Measurements from ENCODE around the gene WDTC1. TPM values are rescaled to one million over a fixed set of nuclear protein-coding genes. Genes with fewer than 3 reads are reported as not detected.
"Not testable (repeated sequence)": the region's sequence is repeated elsewhere in the genome, so short reads cannot be mapped to it uniquely, and the experiment has no call there.

Gene WDTC1, protein sequence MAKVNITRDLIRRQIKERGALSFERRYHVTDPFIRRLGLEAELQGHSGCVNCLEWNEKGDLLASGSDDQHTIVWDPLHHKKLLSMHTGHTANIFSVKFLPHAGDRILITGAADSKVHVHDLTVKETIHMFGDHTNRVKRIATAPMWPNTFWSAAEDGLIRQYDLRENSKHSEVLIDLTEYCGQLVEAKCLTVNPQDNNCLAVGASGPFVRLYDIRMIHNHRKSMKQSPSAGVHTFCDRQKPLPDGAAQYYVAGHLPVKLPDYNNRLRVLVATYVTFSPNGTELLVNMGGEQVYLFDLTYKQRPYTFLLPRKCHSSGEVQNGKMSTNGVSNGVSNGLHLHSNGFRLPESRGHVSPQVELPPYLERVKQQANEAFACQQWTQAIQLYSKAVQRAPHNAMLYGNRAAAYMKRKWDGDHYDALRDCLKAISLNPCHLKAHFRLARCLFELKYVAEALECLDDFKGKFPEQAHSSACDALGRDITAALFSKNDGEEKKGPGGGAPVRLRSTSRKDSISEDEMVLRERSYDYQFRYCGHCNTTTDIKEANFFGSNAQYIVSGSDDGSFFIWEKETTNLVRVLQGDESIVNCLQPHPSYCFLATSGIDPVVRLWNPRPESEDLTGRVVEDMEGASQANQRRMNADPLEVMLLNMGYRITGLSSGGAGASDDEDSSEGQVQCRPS
- 10 to 100 TPM; 20.4 to 29.7 TPM for total RNA-seq

GRCh38 chr1:27234049-27234882 is at the start of gene WDTC1:
TSS of gene WDTC1 (plus strand) at chr1:27234632. CDS start at chr1:27261055, 26,423 bp downstream.
- H3K4me1 Mint-ChIP-seq = peaks cover 10% of the 10 kb centered on the region
- H3K27me3 Mint-ChIP-seq = no peaks in the 10 kb centered on the region
- ATAC-seq (replicated peaks) = peak; percentile 93
- H3K4me3 Mint-ChIP-seq = peak within 1 kb of the TSS; percentile 95
- no peaks in the 10 kb centered on the region for H3K36me3 Mint-ChIP-seq (ENCODE audit: low read depth)
- H3K9me3 Mint-ChIP-seq = no peaks in the 10 kb centered on the region
- peak within 1 kb of the TSS; percentile 95 for H3K27ac Mint-ChIP-seq

GRCh38 chr1:27184665-27185064 is 49.8 kb upstream of the WDTC1 start:
- not testable (repeated sequence) for H3K27ac Mint-ChIP-seq; H3K27me3 Mint-ChIP-seq; H3K4me1 Mint-ChIP-seq; ATAC-seq (replicated peaks); H3K36me3 Mint-ChIP-seq (ENCODE audit: low read depth); H3K9me3 Mint-ChIP-seq; H3K4me3 Mint-ChIP-seq

- Mint-ChIP-seq H3K9me3 (no peaks in the 10 kb centered on the region), H3K4me1 (no peaks in the 10 kb centered on the region), H3K4me3 (no peak overlapping the region), H3K36me3 (ENCODE audit: low read depth) (no peaks in the 10 kb centered on the region), H3K27ac (no peak overlapping the region), H3K27me3 (no peaks in the 10 kb centered on the region)
- no peak for ATAC-seq (replicated peaks)
Observed at GRCh38 chr1:27192039-27192529, 42.3 kb upstream of the WDTC1 start.

GRCh38 chr1:27193194-27193593 is 41.2 kb upstream of the WDTC1 start:
- H3K4me3 Mint-ChIP-seq = no peak overlapping the region
- no peaks in the 10 kb centered on the region for H3K9me3 Mint-ChIP-seq
- H3K27me3 Mint-ChIP-seq = no peaks in the 10 kb centered on the region
- no peak for ATAC-seq (replicated peaks)
- H3K4me1 Mint-ChIP-seq = peaks cover 6% of the 10 kb centered on the region
- no peaks in the 10 kb centered on the region for H3K36me3 Mint-ChIP-seq (ENCODE audit: low read depth)
- H3K27ac Mint-ChIP-seq = no peak overlapping the region

DNA sequence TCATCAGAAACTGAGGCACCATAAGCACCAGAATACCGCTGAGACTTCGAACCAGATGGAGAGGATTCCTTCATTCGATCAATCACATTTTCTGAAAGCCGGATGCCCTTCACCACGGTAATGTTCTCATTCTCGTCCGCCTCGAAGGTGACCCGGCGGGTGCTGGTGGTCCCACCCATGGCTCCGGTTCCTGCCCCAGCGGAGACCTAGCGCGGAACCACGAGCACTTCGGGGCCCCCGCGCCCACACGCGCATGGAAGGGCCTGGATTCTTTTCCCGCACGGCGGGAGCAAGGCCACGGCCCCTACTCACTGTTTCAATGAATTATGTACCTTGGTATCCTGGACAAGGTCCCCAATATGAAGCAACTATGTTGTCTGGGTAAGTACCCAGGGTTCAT is 33.1 kb upstream of the WDTC1 start:
- no peaks in the 10 kb centered on the region for H3K36me3 Mint-ChIP-seq (ENCODE audit: low read depth)
- H3K27me3 Mint-ChIP-seq = no peaks in the 10 kb centered on the region
- H3K9me3 Mint-ChIP-seq = no peaks in the 10 kb centered on the region
- H3K27ac Mint-ChIP-seq = no peak overlapping the region
- no peak for ATAC-seq (replicated peaks)
- peaks cover 6% of the 10 kb centered on the region for H3K4me1 Mint-ChIP-seq
- H3K4me3 Mint-ChIP-seq = no peak overlapping the region

GRCh38 chr1:27203946-27204345 is 30.5 kb upstream of the WDTC1 start:
- no peak overlapping the region for H3K27ac Mint-ChIP-seq
- no peak for ATAC-seq (replicated peaks)
- H3K9me3 Mint-ChIP-seq = no peaks in the 10 kb centered on the region
- H3K27me3 Mint-ChIP-seq = no peaks in the 10 kb centered on the region
- no peak overlapping the region for H3K4me3 Mint-ChIP-seq
- no peaks in the 10 kb centered on the region for H3K4me1 Mint-ChIP-seq
- H3K36me3 Mint-ChIP-seq (ENCODE audit: low read depth) = no peaks in the 10 kb centered on the region

DNA sequence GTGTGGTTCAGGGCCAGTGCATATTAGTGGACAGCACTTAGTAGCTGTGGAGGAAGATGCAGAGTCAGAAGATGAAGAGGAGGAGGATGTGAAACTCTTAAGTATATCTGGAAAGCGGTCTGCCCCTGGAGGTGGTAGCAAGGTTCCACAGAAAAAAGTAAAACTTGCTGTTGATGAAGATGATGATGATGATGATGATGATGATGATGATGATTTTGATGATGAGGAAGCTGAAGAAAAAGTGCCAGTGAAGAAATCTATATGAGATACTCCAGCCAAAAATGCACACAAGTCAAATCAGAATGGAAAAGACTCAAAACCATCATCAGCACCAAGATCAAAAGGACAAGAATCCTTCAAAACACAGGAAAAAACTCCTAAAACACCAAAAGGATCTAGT is 27.2 kb upstream of the WDTC1 start:
- H3K36me3 Mint-ChIP-seq (ENCODE audit: low read depth); H3K4me1 Mint-ChIP-seq; H3K27ac Mint-ChIP-seq; H3K27me3 Mint-ChIP-seq; ATAC-seq (replicated peaks); H3K9me3 Mint-ChIP-seq; H3K4me3 Mint-ChIP-seq: not testable (repeated sequence)

DNA sequence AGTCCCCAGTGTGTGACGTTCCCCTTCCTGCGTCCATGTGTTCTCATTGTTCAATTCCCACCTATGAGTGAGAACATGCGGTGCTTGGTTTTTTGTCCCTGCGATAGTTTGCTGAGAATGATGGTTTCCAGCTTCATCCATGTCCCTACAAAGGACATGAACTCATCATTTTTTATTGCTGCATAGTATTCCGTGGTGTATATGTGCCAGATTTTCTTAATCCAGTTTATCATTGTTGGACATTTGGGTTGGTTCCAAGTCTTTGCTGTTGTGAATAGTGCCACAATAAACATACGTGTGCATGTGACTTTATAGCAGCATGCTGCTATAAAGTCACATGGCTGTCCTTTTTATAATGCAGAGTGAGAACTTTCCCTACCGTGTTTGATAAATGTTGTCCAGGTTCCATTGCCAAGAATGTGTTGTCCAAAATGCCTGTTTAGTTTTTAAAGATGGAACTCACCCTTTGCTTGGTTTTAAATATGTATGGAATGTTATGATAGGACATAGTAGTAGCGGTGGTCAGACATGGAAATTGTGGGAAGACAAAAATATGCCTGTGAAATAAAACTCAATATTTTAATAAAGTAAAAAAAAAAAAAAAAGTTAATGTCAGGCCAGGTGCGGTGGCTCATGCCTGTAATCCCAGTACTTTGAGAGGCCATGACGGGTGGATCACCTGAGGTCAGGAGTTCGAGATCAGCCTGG is 26.1 kb upstream of the WDTC1 start:
- ATAC-seq (replicated peaks); H3K27ac Mint-ChIP-seq; H3K27me3 Mint-ChIP-seq; H3K4me1 Mint-ChIP-seq; H3K36me3 Mint-ChIP-seq (ENCODE audit: low read depth); H3K4me3 Mint-ChIP-seq; H3K9me3 Mint-ChIP-seq: not testable (repeated sequence)

DNA sequence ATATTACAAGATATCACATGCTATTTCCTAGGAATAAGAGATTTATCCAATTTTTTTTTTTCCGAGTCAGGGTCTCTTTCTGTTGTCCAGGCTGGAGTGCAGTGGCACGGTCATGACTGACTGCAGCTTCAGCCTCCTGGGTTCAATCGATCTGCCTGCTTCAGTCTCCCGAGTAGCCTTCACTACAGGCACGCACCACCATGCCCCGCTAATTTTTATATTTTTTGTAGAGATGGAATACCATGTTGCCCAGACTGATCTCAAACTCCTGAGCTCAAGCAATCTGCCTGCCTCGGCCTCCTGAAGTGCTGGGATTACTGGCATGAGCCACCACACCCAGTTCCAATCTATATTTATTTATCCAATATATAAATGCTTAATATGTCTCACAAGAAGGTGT is 18.0 kb upstream of the WDTC1 start:
- Mint-ChIP-seq H3K27ac (no peak overlapping the region), H3K36me3 (ENCODE audit: low read depth) (no peaks in the 10 kb centered on the region), H3K4me1 (no peaks in the 10 kb centered on the region), H3K4me3 (no peak overlapping the region), H3K27me3 (no peaks in the 10 kb centered on the region), H3K9me3 (no peaks in the 10 kb centered on the region)
- ATAC-seq (replicated peaks) = no peak

GRCh38 chr1:27217401-27217800 is 17.0 kb upstream of the WDTC1 start:
- no peaks in the 10 kb centered on the region for H3K9me3 Mint-ChIP-seq
- ATAC-seq (replicated peaks) = no peak
- H3K36me3 Mint-ChIP-seq (ENCODE audit: low read depth) = no peaks in the 10 kb centered on the region
- no peaks in the 10 kb centered on the region for H3K27me3 Mint-ChIP-seq
- H3K27ac Mint-ChIP-seq = no peak overlapping the region
- H3K4me1 Mint-ChIP-seq = no peaks in the 10 kb centered on the region
- H3K4me3 Mint-ChIP-seq = no peak overlapping the region

- Mint-ChIP-seq H3K36me3 (ENCODE audit: low read depth) (no peaks in the 10 kb centered on the region), H3K27ac (no peak overlapping the region), H3K27me3 (no peaks in the 10 kb centered on the region), H3K9me3 (no peaks in the 10 kb centered on the region), H3K4me1 (no peaks in the 10 kb centered on the region), H3K4me3 (no peak overlapping the region)
- ATAC-seq (replicated peaks) = no peak
Observed at GRCh38 chr1:27218736-27219135, 15.7 kb upstream of the WDTC1 start.

GRCh38 chr1:27220096-27220495 is 14.3 kb upstream of the WDTC1 start:
- Mint-ChIP-seq H3K27ac (no peak overlapping the region), H3K4me3 (no peak overlapping the region), H3K9me3 (no peaks in the 10 kb centered on the region), H3K27me3 (no peaks in the 10 kb centered on the region), H3K4me1 (no peaks in the 10 kb centered on the region), H3K36me3 (ENCODE audit: low read depth) (no peaks in the 10 kb centered on the region)
- ATAC-seq (replicated peaks) = no peak

DNA sequence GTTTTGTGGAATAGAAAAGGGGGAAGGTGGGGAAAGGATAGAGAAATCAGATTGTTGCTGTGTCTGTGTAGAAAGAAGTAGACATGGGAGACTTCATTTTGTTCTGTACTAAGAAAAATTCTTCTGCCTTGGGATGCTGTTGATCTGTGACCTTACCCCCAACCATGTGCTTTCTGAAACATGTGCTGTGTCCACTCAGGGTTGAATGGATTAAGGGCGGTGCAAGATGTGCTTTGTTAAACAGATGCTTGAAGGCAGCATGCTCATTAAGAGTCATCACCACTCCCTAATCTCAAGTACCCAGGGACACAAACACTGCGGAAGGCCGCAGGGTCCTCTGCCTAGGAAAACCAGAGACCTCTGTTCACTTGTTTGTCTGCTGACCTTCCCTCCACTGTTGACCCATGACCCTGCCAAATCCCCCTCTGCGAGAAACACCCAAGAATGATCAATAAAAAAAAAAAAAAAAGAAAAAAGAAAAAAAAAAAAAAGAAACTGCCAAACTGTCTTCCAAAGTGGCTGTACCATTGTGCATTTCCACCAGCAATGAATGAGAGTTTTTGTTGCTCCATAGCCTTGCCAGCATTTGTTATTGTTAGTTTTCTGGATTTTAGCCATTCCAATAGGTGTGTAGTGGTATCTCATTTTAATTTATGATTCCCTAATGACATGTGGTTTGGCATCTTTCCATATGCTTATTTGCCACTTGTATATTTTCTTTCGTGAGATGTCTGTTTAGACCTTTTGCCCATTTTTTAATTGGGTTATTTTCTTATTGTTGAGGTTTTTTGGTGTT is 13.5 kb upstream of the WDTC1 start:
- not testable (repeated sequence) for H3K9me3 Mint-ChIP-seq; H3K27ac Mint-ChIP-seq; H3K4me3 Mint-ChIP-seq; H3K36me3 Mint-ChIP-seq (ENCODE audit: low read depth); H3K4me1 Mint-ChIP-seq; H3K27me3 Mint-ChIP-seq; ATAC-seq (replicated peaks)
